HCT116 (cell line): ENCODE results near the gene CYB5D1.

Source experiments
- CBX3 ChIP-seq: IDR thresholded peaks from 2 replicates; pipeline ENCODE4 v1.6.1; 2012; ENCODE audit warnings: low read depth
- CEBPB ChIP-seq: IDR thresholded peaks from 2 replicates; pipeline ENCODE4 v1.6.1; 2012; ENCODE audit warnings: low read depth
- CTCF ChIP-seq, 3 experiments: fragments of 200-600 bp in 1 of 3; sonication (generic) in 1 of 3; IDR thresholded peaks in 2 of 3; conservative IDR thresholded peaks in 1 of 3; 2 replicates each; pipeline ENCODE4 v1.5.1; 2012 to 2017; ENCODE audit warnings: low read depth in 2 of 3, low read length in 2 of 3, antibody characterized with exemption in 1 of 3, borderline replicate concordance in 1 of 3, control low read depth in 1 of 3, mild to moderate bottlenecking in 1 of 3, mixed read lengths in 1 of 3, mixed run types in 1 of 3, moderate library complexity in 1 of 3; ENCODE audit not compliant: insufficient read depth in 1 of 3
- EZH2 ChIP-seq: fragments of 200-600 bp; sonication (generic); IDR thresholded peaks from 2 replicates; pipeline ENCODE4 v1.6.1; 2017; ENCODE audit warnings: antibody characterized with exemption, mixed run types
- EZH2phosphoT487 ChIP-seq: fragments of 200-600 bp; IDR thresholded peaks from 2 replicates; pipeline ENCODE4 v1.6.1; 2018; ENCODE audit warnings: antibody characterized with exemption, borderline replicate concordance
- FOSL1 ChIP-seq: IDR thresholded peaks from 2 replicates; pipeline ENCODE4 v1.6.1; 2012; ENCODE audit warnings: low read depth
- POLR2A ChIP-seq: IDR thresholded peaks from 2 replicates; pipeline ENCODE4 v1.7.0; 2011; ENCODE audit warnings: borderline replicate concordance; ENCODE audit not compliant: insufficient read depth, insufficient read length; ENCODE audit errors: extremely low read depth
- POLR2AphosphoS5 ChIP-seq: IDR thresholded peaks from 2 replicates; pipeline ENCODE4 v1.6.1; 2011; ENCODE audit warnings: mild to moderate bottlenecking, low read depth, low read length, moderate library complexity
- SIN3A ChIP-seq: IDR thresholded peaks from 2 replicates; pipeline ENCODE4 v1.6.1; 2012; ENCODE audit warnings: low read depth
- TCF7L2 ChIP-seq: IDR thresholded peaks from 2 replicates; pipeline ENCODE4 v1.7.0; 2011; ENCODE audit warnings: borderline replicate concordance, inconsistent platforms; ENCODE audit not compliant: insufficient read depth, insufficient read length; ENCODE audit errors: extremely low read depth
- YY1 ChIP-seq: IDR thresholded peaks from 2 replicates; pipeline ENCODE4 v1.6.1; 2011; ENCODE audit warnings: low read length, low read depth, moderate library complexity, mild to moderate bottlenecking; ENCODE audit not compliant: insufficient replicate concordance; ENCODE audit errors: extremely low read depth
- ZNF274 ChIP-seq: fragments of 200-500 bp; sonication (Bioruptor generic); IDR thresholded peaks from 2 replicates; pipeline ENCODE4 v1.6.1; 2014; ENCODE audit warnings: mild to moderate bottlenecking, low read depth, low read length, inconsistent platforms

GRCh38 chr17:7886227-7887037 lies 28.6 kb downstream of the CYB5D1 start:
- TF ChIP-seq CEBPB (no peak), POLR2AphosphoS5 (no peak), CTCF (IDR thresholded peaks at IDR 0.05 in 2 of 3, conservative IDR thresholded peaks at IDR 0.05 in 1 of 3; ENCODE audit: borderline replicate concordance in 1 of 3, insufficient read depth in 1 of 3, low read depth in 2 of 3, low read length in 2 of 3) (no peak), SIN3A (no peak), EZH2 (no peak), CBX3 (no peak), ZNF274 (no peak), POLR2A (no peak), EZH2phosphoT487 (no peak), FOSL1 (no peak), YY1 (no peak), TCF7L2 (no peak)
